ENCODE data around the gene CCDC12.
A peak's percentile ranks its signal among the peaks of the same experiment; 100 is the strongest.

Gene CCDC12

GRCh38 chr3:46888705-46889104 lies 87.8 kb downstream of the CCDC12 start:
- Histone ChIP-seq H2AFZ (ENCODE audit: low read depth, low read length) (no peak overlapping the region), H3K9me3 (ENCODE audit: control insufficient read depth, low read length) (no peaks in the 10 kb centered on the region), H3K4me2 (ENCODE audit: low read length, poor library complexity, severe bottlenecking) (no peak overlapping the region), H2BK12ac (ENCODE audit: low read length in 2 of 2) (no peak overlapping the region), H2BK15ac (ENCODE audit: low read depth, poor library complexity, severe bottlenecking) (no peak overlapping the region), H3K27ac (ENCODE audit: low read length, poor library complexity, severe bottlenecking) (no peak overlapping the region), H2AK5ac (ENCODE audit: low read length, severe bottlenecking) (no peak overlapping the region), H3K4me1 (ENCODE audit: control insufficient read depth, insufficient read depth, low read depth, low read length) (peaks cover 14% of the 10 kb centered on the region), H3K4ac (ENCODE audit: low read depth in 1 of 2, low read length in 2 of 2) (no peak overlapping the region), H3K27me3 (ENCODE audit: control insufficient read depth in 1 of 2, insufficient read depth in 1 of 2, low read length in 2 of 2) (peaks cover 69 to 78% of the 10 kb centered on the region in 2 experiments), H2BK5ac (ENCODE audit: low read depth, low read length, poor library complexity, severe bottlenecking) (no peak overlapping the region), H3K14ac (ENCODE audit: low read length in 2 of 2) (no peak overlapping the region), H3K23ac (ENCODE audit: low read length in 2 of 2) (no peak overlapping the region), H3K79me1 (replicated peaks; ENCODE audit: low read length, poor library complexity, severe bottlenecking) (no peaks in the 10 kb centered on the region), H3K18ac (ENCODE audit: low read depth in 1 of 2, low read length in 2 of 2) (no peak overlapping the region), H4K91ac (ENCODE audit: low read length) (peak overlapping the region; percentile 15), H3K36me3 (ENCODE audit: control insufficient read depth in 1 of 2, insufficient read depth in 2 of 2, low read depth in 1 of 2, low read length in 2 of 2) (no peaks in the 10 kb centered on the region), H4K8ac (ENCODE audit: low read length) (no peak overlapping the region), H3K4me3 (ENCODE audit: insufficient read depth in 1 of 2, low read depth in 1 of 2, low read length in 2 of 2) (no peak overlapping the region), H3K9ac (ENCODE audit: low read length) (no peak overlapping the region), H2BK120ac (ENCODE audit: low read depth, low read length) (no peak overlapping the region)
- DNase-seq = no peak
- 67% methylated on average over 13 of the region's 13 CpGs for WGBS

- Histone ChIP-seq H3K4ac (ENCODE audit: low read depth in 1 of 2, low read length in 2 of 2) (no peak overlapping the region), H3K14ac (ENCODE audit: low read length in 2 of 2) (no peak overlapping the region), H3K27ac (ENCODE audit: low read length, poor library complexity, severe bottlenecking) (no peak overlapping the region), H2AFZ (ENCODE audit: low read depth, low read length) (no peak overlapping the region), H3K4me3 (ENCODE audit: insufficient read depth in 1 of 2, low read depth in 1 of 2, low read length in 2 of 2) (no peak overlapping the region), H3K27me3 (ENCODE audit: control insufficient read depth in 1 of 2, insufficient read depth in 1 of 2, low read length in 2 of 2) (peaks cover 69 to 74% of the 10 kb centered on the region in 2 experiments), H3K18ac (ENCODE audit: low read depth in 1 of 2, low read length in 2 of 2) (no peak overlapping the region), H3K9ac (ENCODE audit: low read length) (no peak overlapping the region), H3K4me1 (ENCODE audit: control insufficient read depth, insufficient read depth, low read depth, low read length) (peaks cover 16% of the 10 kb centered on the region), H4K91ac (ENCODE audit: low read length) (no peak overlapping the region), H2BK120ac (ENCODE audit: low read depth, low read length) (no peak overlapping the region), H2BK12ac (ENCODE audit: low read length in 2 of 2) (no peak overlapping the region), H2BK15ac (ENCODE audit: low read depth, poor library complexity, severe bottlenecking) (no peak overlapping the region), H2BK5ac (ENCODE audit: low read depth, low read length, poor library complexity, severe bottlenecking) (no peak overlapping the region), H3K36me3 (ENCODE audit: control insufficient read depth in 1 of 2, insufficient read depth in 2 of 2, low read depth in 1 of 2, low read length in 2 of 2) (no peaks in the 10 kb centered on the region), H4K8ac (ENCODE audit: low read length) (no peak overlapping the region), H3K4me2 (ENCODE audit: low read length, poor library complexity, severe bottlenecking) (no peak overlapping the region), H3K23ac (ENCODE audit: low read length in 2 of 2) (no peak overlapping the region), H2AK5ac (ENCODE audit: low read length, severe bottlenecking) (no peak overlapping the region), H3K79me1 (replicated peaks; ENCODE audit: low read length, poor library complexity, severe bottlenecking) (no peaks in the 10 kb centered on the region), H3K9me3 (ENCODE audit: control insufficient read depth, low read length) (no peaks in the 10 kb centered on the region)
- WGBS = 50% methylated on average over 6 of the region's 7 CpGs
- DNase-seq = no peak
Observed at GRCh38 chr3:46887980-46888494, 88.5 kb downstream of the CCDC12 start.

- Histone ChIP-seq H3K36me3 (ENCODE audit: control insufficient read depth in 1 of 2, insufficient read depth in 2 of 2, low read depth in 1 of 2, low read length in 2 of 2) (no peaks in the 10 kb centered on the region), H3K4ac (ENCODE audit: low read depth in 1 of 2, low read length in 2 of 2) (no peak overlapping the region), H2BK5ac (ENCODE audit: low read depth, low read length, poor library complexity, severe bottlenecking) (no peak overlapping the region), H3K27ac (ENCODE audit: low read length, poor library complexity, severe bottlenecking) (no peak overlapping the region), H3K79me1 (replicated peaks; ENCODE audit: low read length, poor library complexity, severe bottlenecking) (no peaks in the 10 kb centered on the region), H3K23ac (ENCODE audit: low read length in 2 of 2) (no peak overlapping the region), H4K91ac (ENCODE audit: low read length) (no peak overlapping the region), H2BK12ac (ENCODE audit: low read length in 2 of 2) (no peak overlapping the region), H3K4me3 (ENCODE audit: insufficient read depth in 1 of 2, low read depth in 1 of 2, low read length in 2 of 2) (no peak overlapping the region), H3K9ac (ENCODE audit: low read length) (no peak overlapping the region), H2AK5ac (ENCODE audit: low read length, severe bottlenecking) (no peak overlapping the region), H2BK15ac (ENCODE audit: low read depth, poor library complexity, severe bottlenecking) (no peak overlapping the region), H3K27me3 (ENCODE audit: control insufficient read depth in 1 of 2, insufficient read depth in 1 of 2, low read length in 2 of 2) (peaks cover 63 to 66% of the 10 kb centered on the region in 2 experiments), H2AFZ (ENCODE audit: low read depth, low read length) (no peak overlapping the region), H2BK120ac (ENCODE audit: low read depth, low read length) (no peak overlapping the region), H3K4me2 (ENCODE audit: low read length, poor library complexity, severe bottlenecking) (no peak overlapping the region), H3K14ac (ENCODE audit: low read length in 2 of 2) (peak overlapping the region in 1 of 2 experiments; percentile 30), H3K18ac (ENCODE audit: low read depth in 1 of 2, low read length in 2 of 2) (no peak overlapping the region), H4K8ac (ENCODE audit: low read length) (no peak overlapping the region), H3K4me1 (ENCODE audit: control insufficient read depth, insufficient read depth, low read depth, low read length) (peaks cover 21% of the 10 kb centered on the region), H3K9me3 (ENCODE audit: control insufficient read depth, low read length) (no peaks in the 10 kb centered on the region)
- WGBS = 95% methylated on average over 3 of the region's 3 CpGs
- DNase-seq = no peak
Observed at GRCh38 chr3:46885612-46886011, 90.9 kb downstream of the CCDC12 start.

GRCh38 chr3:46884929-46885328 lies 91.6 kb downstream of the CCDC12 start:
- H3K9me3 ChIP-seq (ENCODE audit: control insufficient read depth, low read length) = no peaks in the 10 kb centered on the region
- no peak overlapping the region for H3K4me2 ChIP-seq (ENCODE audit: low read length, poor library complexity, severe bottlenecking)
- H3K27ac ChIP-seq (ENCODE audit: low read length, poor library complexity, severe bottlenecking) = no peak overlapping the region
- H2BK5ac ChIP-seq (ENCODE audit: low read depth, low read length, poor library complexity, severe bottlenecking) = no peak overlapping the region
- no peaks in the 10 kb centered on the region for H3K79me1 ChIP-seq (replicated peaks; ENCODE audit: low read length, poor library complexity, severe bottlenecking)
- WGBS = 96% methylated on average over 5 of the region's 7 CpGs
- no peak overlapping the region for H3K9ac ChIP-seq (ENCODE audit: low read length)
- H4K91ac ChIP-seq (ENCODE audit: low read length) = no peak overlapping the region
- H3K23ac ChIP-seq (ENCODE audit: low read length in 2 of 2) = no peak overlapping the region
- no peak overlapping the region for H3K18ac ChIP-seq (ENCODE audit: low read depth in 1 of 2, low read length in 2 of 2)
- no peaks in the 10 kb centered on the region for H3K36me3 ChIP-seq (ENCODE audit: control insufficient read depth in 1 of 2, insufficient read depth in 2 of 2, low read depth in 1 of 2, low read length in 2 of 2)
- H2BK15ac ChIP-seq (ENCODE audit: low read depth, poor library complexity, severe bottlenecking) = no peak overlapping the region
- no peak overlapping the region for H3K4me3 ChIP-seq (ENCODE audit: insufficient read depth in 1 of 2, low read depth in 1 of 2, low read length in 2 of 2)
- H3K4me1 ChIP-seq (ENCODE audit: control insufficient read depth, insufficient read depth, low read depth, low read length) = peaks cover 21% of the 10 kb centered on the region
- DNase-seq = no peak
- H2BK120ac ChIP-seq (ENCODE audit: low read depth, low read length) = no peak overlapping the region
- no peak overlapping the region for H3K4ac ChIP-seq (ENCODE audit: low read depth in 1 of 2, low read length in 2 of 2)
- no peak overlapping the region for H2BK12ac ChIP-seq (ENCODE audit: low read length in 2 of 2)
- H4K8ac ChIP-seq (ENCODE audit: low read length) = no peak overlapping the region
- H3K27me3 ChIP-seq (ENCODE audit: control insufficient read depth in 1 of 2, insufficient read depth in 1 of 2, low read length in 2 of 2) = peaks cover 60 to 67% of the 10 kb centered on the region in 2 experiments
- no peak overlapping the region for H2AFZ ChIP-seq (ENCODE audit: low read depth, low read length)
- no peak overlapping the region for H3K14ac ChIP-seq (ENCODE audit: low read length in 2 of 2)
- H2AK5ac ChIP-seq (ENCODE audit: low read length, severe bottlenecking) = no peak overlapping the region
